Tibial nerve (tissue), 3 donors: Measurements from ENCODE around the gene BCR.

Source experiments
- CTCF ChIP-seq, 5 experiments: fragments of 200-600 bp in 3 of 5; fragments of 450-650 bp in 2 of 5; sonication (generic) in 3 of 5; IDR thresholded peaks; one replicate each; pipeline ENCODE4 v1.5.1; 2016 to 2019; ENCODE audit warnings: antibody characterized with exemption in 5 of 5, mild to moderate bottlenecking in 3 of 5, moderate library complexity in 2 of 5
- POLR2A ChIP-seq, 2 donors: fragments of 450-650 bp; IDR thresholded peaks; one replicate each; pipeline ENCODE4 v1.6.1; 2017; ENCODE audit warnings: antibody characterized with exemption in 2 of 2, mild to moderate bottlenecking in 2 of 2, moderate library complexity in 2 of 2

DNA sequence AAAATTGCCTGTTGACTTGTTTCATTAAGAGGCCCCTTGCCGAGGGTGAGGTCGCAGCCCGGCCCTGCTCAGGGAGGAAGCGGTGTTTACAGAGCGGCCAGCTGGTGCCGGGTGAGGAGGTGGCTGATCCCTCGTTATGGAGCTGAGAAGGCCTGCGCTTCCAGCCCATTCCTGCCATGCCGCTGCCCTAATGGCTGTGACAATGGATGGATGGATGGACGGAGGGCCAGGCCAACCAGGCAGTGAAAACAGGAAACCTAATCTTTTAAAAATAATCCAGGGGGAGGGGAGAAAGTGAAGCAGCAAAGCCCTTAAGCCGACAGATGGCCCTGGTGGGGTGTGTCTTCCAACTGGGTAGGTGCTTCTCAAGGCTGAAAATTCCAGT is 38.5 kb downstream of the BCR start:
- TF ChIP-seq POLR2A (IDR thresholded peaks at IDR 0.05) (no peak), CTCF (IDR thresholded peaks at IDR 0.05) (no peak)
